ENCODE data around the gene CCNF. TPM values are rescaled to one million over a fixed set of nuclear protein-coding genes. Genes with fewer than 3 reads are reported as not detected.

CCNF gene
- total RNA-seq, 4 donors from 2014 or later, result 5.6 to 17.7 (median 11.3) TPM

DNA sequence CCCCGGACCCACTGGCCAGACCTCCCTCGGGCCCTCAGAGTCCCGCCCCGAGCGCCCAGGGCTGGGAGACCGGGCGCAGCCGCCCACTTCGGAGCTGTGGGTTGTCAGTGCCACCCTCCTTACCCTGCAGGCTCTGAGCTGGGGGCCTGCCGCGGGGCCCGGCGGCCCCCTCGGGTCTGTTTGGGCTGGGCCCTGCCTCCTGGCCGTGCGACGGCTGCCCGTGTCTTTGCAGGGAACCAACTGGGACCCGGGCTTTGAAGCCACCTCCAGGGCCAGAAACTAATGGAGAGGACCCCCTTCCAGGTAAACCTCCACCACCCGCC, 31.1 kb downstream of the CCNF start:
- TF ChIP-seq POLR2A (IDR thresholded peaks at IDR 0.05) (no peak), CTCF (IDR thresholded peaks at IDR 0.05) (no peak)
- WGBS, 2 donors, result 4 to 8% methylated on average over 10 to 15 of the region's 20 CpGs
- no peak for DNase-seq (ENCODE audit: low spot score in 2 of 2)
- intact Hi-C loops (cut with DNase I; ENCODE audit: low total_unique reads), result no loop called here
- no peak overlapping the region for H3K4me3 ChIP-seq (ENCODE audit: low read depth, poor library complexity, severe bottlenecking)

DNA sequence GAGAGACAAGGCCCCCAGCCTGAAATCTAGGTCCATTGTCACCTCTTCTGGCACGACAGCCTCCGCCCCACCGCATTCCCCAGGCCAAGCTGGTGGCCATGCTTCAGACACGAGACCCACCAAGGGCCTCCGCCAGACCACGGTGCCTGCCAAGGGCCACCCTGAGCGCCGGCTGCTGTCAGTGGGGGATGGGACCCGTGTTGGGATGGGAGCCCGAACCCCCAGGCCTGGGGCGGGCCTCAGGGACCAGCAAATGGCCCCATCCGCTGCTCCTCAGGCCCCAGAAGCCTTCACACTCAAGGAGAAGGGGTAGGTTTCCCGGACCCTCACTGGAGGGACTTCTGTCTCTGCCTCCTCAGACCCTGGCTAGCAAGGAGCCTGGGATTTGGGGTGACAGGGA, 31.7 kb downstream of the CCNF start:
- WGBS, 2 donors, result 81 to 85% methylated on average over 5 to 9 of the region's 13 CpGs
- intact Hi-C loops (cut with DNase I; ENCODE audit: low total_unique reads), result no loop called here
- TF ChIP-seq CTCF (IDR thresholded peaks at IDR 0.05) (no peak), POLR2A (IDR thresholded peaks at IDR 0.05) (no peak)
- no peak for DNase-seq (ENCODE audit: low spot score in 2 of 2)
- no peak overlapping the region for H3K4me3 ChIP-seq (ENCODE audit: low read depth, poor library complexity, severe bottlenecking)

GRCh38 chr16:2462031-2462866, 33.0 kb downstream of the CCNF start:
- no peak for TF ChIP-seq POLR2A (IDR thresholded peaks at IDR 0.05)
- WGBS, 2 donors, result 89 to 94% methylated on average over 18 to 22 of the region's 23 CpGs
- no peak overlapping the region for H3K4me3 ChIP-seq (ENCODE audit: low read depth, poor library complexity, severe bottlenecking)
- intact Hi-C loops (cut with DNase I; ENCODE audit: low total_unique reads), result no loop called here
- no peak for DNase-seq (ENCODE audit: low spot score in 2 of 2)

DNA sequence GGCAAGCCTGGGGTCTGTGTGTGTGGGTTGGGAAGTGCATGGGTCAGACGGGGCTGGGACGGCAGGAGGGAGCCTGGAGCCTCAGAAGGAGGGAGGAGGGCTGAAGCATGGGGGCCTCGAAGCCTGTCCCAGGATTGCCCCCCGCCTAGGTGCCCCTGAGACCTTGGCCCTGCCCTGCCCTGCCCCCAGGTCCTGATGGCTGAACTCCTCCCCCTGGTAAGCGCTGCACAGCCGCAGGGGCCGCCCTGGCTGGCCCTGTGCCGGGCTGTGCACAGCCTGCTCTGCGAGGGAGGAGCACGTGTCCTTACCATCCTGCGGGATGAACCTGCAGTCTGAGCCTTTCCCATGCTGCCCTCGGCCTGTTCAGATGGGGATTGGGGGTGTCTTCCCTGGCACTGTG, 35.1 kb downstream of the CCNF start:
- DNase-seq (ENCODE audit: low spot score in 2 of 2), result no peak

GRCh38 chr16:2465653-2466415, 36.6 kb downstream of the CCNF start:
- intact Hi-C loops (cut with DNase I; ENCODE audit: low total_unique reads), result no loop called here
- no peak for TF ChIP-seq POLR2A (IDR thresholded peaks at IDR 0.05)
- 81 to 94% methylated on average over 12 of the region's 12 CpGs for WGBS, 2 donors
- no peak for DNase-seq (ENCODE audit: low spot score in 2 of 2)
- H3K4me3 ChIP-seq (ENCODE audit: low read depth, poor library complexity, severe bottlenecking), result no peak overlapping the region

More for the DNA sequence above, 35.1 kb downstream of the CCNF start:
- WGBS, 2 donors, result 73 to 77% methylated on average over 7 of the region's 12 CpGs
- no peak for TF ChIP-seq POLR2A (IDR thresholded peaks at IDR 0.05)
- no peak for TF ChIP-seq CTCF (IDR thresholded peaks at IDR 0.05)
- H3K4me3 ChIP-seq (ENCODE audit: low read depth, poor library complexity, severe bottlenecking), result no peak overlapping the region
- intact Hi-C loops (cut with DNase I; ENCODE audit: low total_unique reads), result no loop called here

DNA sequence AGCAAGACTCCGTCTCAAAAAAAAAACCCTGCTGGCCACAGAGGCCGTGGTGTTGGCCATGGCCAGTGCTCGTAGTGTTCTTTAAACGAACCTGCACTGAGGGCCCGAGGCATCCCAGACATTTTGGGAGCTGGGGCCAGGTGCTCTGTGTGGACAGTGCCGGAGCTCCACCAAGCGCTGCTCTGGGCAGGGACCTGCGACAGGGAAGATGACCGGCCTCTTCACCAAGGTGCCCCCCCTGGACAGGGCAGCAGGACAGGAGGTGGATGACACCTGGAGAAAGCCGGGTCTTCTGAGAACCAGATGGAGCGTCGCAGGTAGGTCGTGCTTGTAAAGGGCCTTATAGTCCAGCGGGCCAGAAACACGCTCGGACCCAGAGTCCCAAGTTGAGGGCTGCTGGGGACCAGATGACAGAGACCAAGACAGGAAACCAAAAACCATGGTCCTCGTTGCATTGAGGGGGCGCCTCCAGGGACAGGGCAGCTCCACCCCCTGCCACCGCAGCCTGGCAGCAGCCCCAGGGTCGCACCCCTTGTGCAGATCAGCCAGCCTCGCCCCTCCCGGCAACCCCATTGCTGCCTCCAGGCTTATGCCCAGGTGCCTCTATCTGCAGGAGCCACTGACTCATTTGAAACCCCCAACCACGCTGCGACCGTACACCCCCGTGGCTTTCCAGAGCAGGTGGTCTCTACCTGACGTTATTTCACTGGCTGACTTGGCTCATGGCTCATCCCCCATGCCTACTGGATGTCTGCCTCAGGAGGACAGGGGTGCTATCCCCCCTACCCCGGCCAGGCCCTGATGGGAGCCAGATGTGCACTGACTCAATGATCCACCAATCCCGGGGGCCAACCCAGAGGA, 37.6 kb downstream of the CCNF start:
- no peak for TF ChIP-seq CTCF (IDR thresholded peaks at IDR 0.05)
- no peak for TF ChIP-seq POLR2A (IDR thresholded peaks at IDR 0.05)
- WGBS, 2 donors, result 70 to 77% methylated on average over 22 to 27 of the region's 29 CpGs
- intact Hi-C loops (cut with DNase I; ENCODE audit: low total_unique reads), result no loop called here
- DNase-seq (ENCODE audit: low spot score in 2 of 2), result no peak
- no peak overlapping the region for H3K4me3 ChIP-seq (ENCODE audit: low read depth, poor library complexity, severe bottlenecking)
